Measurements from ENCODE around the gene IPO4.

Gene IPO4

DNA sequence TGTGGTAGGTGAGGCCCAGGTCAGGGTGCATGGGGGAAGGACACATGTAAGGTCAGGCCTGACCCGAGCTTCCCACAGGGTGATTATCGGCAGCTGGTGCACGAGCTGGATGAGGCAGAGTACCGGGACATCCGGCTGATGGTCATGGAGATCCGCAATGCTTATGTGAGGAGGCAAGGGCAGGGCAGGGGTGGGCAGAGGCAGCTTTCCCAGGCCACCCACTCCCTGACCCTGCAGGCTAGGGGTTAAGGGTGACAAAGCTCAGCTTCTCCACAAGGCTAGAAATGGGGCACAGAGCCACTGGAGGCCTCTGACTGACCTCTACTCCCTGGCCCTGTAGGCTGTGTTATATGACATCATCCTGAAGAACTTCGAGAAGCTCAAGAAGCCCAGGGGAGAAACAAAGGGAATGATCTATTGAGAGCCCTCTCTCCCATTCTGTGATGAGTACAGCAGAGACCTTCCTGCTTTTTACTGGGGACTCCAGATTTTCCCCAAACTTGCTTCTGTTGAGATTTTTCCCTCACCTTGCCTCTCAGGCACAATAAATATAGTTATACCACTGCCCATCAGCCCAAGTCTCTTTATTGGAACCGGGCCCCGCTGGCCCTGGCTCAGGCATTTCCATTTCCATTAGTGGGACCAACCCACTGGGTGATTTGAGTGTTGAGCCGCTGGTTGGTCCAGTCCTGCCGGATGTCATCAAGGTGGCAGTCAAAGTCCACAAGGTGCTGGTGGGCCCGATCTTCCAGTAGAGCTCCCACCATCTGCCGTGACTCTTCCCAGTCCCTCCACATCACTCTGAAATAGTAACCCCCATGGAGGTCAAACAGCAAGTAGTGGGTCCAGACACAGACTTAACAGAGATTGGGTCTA lies 50.0 kb downstream of the IPO4 start:
- no peak for DNase-seq (ENCODE audit: low read depth)
- TF ChIP-seq, protein P1, sequence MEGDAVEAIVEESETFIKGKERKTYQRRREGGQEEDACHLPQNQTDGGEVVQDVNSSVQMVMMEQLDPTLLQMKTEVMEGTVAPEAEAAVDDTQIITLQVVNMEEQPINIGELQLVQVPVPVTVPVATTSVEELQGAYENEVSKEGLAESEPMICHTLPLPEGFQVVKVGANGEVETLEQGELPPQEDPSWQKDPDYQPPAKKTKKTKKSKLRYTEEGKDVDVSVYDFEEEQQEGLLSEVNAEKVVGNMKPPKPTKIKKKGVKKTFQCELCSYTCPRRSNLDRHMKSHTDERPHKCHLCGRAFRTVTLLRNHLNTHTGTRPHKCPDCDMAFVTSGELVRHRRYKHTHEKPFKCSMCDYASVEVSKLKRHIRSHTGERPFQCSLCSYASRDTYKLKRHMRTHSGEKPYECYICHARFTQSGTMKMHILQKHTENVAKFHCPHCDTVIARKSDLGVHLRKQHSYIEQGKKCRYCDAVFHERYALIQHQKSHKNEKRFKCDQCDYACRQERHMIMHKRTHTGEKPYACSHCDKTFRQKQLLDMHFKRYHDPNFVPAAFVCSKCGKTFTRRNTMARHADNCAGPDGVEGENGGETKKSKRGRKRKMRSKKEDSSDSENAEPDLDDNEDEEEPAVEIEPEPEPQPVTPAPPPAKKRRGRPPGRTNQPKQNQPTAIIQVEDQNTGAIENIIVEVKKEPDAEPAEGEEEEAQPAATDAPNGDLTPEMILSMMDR (IDR thresholded peaks at IDR 0.05; ENCODE audit: insufficient read depth, low read depth, low read length, missing control alignments), result no peak
- no peak overlapping the region for H3K4me3 ChIP-seq (ENCODE audit: low read depth, low read length)

DNA sequence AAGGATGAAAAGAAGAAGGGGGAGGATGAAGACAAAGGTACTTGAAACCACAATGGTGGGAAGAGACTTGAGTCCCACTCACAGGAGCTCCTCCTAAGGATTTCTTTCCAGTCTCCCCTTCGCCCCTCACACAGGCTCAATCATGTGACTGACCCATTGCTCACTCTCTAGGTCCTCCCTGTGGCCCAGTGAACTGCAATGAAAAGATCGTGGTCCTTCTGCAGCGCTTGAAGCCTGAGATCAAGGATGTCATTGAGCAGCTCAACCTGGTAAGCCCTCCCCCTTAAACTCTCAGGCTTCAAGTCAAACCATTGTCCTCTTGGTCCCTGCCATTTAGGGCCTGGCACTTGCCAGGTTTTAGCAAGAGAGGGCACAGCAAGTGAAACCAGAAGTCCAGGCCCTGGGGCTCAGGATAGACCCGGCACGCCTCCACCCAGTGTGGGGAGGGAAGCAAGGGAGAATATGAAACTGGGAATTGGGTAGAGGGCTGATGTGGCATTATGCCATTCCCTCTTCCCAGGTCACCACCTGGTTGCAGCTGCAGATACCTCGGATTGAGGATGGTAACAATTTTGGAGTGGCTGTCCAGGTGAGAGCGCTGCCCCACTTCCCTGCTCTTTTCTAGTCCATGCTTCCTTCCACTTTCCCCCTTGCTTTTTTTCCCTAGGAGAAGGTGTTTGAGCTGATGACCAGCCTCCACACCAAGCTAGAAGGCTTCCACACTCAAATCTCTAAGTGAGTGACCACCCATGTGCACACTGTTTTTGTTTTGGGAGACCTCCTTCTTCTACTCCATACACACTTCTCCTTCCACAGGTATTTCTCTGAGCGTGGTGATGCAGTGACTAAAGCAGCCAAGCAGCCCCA lies 50.9 kb downstream of the IPO4 start:
- no peak for DNase-seq (ENCODE audit: low read depth)
- TF ChIP-seq, protein P1 (IDR thresholded peaks at IDR 0.05; ENCODE audit: insufficient read depth, low read depth, low read length, missing control alignments), result no peak
- H3K4me3 ChIP-seq (ENCODE audit: low read depth, low read length), result peak overlapping the region; percentile 71

DNA sequence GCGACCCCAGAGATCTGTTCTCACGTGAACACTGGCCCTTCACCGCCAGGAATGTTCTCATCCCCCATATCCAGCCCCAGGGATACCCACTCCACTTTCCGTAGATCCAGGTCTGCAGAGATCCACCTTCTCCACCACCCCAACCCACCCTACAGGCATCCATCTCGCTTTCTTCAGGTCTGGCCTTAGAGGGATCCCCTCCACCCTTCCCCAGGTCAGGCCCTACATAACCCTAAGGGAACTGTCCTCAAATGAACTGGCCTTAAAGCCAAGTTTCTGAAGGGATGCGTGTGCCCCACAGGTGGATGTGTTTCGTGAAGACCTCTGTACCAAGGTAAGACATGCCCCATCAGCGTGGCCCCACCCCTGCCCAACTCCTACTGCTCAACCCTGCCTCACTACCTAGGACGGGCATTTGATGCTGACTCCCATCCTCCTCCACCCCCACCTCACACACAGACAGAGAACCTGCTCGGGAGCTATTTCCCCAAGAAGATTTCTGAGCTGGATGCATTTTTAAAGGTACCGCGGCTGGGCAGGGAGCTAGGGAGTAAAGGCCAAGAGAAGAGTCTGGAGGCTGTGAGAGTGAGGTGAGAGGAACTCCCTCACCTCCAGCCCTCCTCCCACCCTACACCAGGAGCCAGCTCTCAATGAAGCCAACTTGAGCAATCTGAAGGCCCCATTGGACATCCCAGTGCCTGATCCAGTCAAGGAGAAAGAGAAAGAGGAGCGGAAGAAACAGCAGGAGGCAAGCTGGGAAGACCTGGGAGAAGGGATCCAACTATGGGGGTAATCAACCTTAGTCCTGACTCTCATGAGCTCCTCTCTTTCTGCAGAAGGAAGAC lies 51.7 kb downstream of the IPO4 start:
- H3K4me3 ChIP-seq (ENCODE audit: low read depth, low read length), result peak overlapping the region; percentile 71
- peak; percentile 31 for DNase-seq (ENCODE audit: low read depth)
- TF ChIP-seq, protein P1 (IDR thresholded peaks at IDR 0.05; ENCODE audit: insufficient read depth, low read depth, low read length, missing control alignments), result no peak

DNA sequence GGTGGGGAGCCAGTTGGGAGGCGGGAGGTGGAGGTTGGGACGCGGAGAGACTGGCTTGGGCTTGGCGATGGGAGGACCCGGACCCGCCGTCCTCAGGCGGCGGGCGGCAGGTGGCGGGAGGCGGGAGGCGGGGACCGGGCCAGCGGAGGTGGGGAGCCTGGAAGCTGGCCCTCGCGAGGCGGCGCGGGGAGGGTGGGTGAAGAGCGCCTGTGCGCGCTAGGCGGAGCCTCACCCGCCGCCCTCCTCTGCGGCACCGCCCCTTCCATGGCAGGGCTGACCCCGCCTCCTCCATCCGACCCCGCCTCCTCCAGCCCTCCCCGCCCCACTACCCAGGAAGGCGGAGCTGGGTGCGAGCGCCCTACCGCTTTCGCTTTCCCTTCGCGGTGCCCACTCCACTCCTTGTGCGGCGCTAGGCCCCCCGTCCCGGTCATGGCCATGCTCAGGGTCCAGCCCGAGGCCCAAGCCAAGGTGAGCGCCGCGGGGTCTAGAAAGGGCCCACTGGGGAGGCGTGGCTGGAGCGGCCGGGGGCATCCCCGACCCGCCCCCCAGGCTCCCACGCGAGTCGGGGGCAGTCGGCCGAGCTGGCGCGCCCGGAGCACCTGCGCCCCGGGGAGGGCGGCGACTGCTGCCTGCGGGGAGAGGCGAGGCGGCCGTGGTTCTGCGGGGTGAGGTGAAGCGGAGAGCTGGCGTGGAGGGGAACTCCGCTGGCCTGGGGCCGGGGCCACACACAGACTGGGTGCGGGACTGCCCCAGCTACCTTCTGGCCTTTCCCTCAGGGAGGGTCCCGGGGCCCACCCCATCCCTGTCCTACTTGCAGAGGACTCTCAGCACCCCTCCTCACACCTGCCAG lies 52.6 kb downstream of the IPO4 start, which contains the start of gene PSME1:
PSME1 (plus strand) TSS at position 361 of the 850 bp plus-strand sequence; CDS start at position 430, 69 bp downstream.
- DNase-seq (ENCODE audit: low read depth), result peak; percentile 96
- TF ChIP-seq, protein P1 (IDR thresholded peaks at IDR 0.05; ENCODE audit: insufficient read depth, low read depth, low read length, missing control alignments), result peak; percentile 3
- peak within 1 kb of the TSS; percentile 71 for H3K4me3 ChIP-seq (ENCODE audit: low read depth, low read length)

DNA sequence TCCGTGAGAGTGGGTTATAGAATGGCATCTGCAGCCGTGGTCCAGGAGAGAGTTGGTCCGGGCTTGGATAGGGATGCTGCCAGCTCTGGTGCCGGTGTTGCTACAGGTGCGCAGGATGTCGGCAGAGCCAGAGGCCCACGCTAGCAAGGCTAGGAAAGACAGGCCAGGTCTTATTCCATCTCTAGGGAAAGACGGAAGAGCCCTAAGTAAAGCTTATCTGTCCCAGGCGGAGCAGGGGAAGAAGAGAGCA lies 53.1 kb downstream of the IPO4 start:
- DNase-seq (ENCODE audit: low read depth), result peak; percentile 26
- TF ChIP-seq, protein P1 (IDR thresholded peaks at IDR 0.05; ENCODE audit: insufficient read depth, low read depth, low read length, missing control alignments), result no peak
- peak overlapping the region; percentile 71 for H3K4me3 ChIP-seq (ENCODE audit: low read depth, low read length)

DNA sequence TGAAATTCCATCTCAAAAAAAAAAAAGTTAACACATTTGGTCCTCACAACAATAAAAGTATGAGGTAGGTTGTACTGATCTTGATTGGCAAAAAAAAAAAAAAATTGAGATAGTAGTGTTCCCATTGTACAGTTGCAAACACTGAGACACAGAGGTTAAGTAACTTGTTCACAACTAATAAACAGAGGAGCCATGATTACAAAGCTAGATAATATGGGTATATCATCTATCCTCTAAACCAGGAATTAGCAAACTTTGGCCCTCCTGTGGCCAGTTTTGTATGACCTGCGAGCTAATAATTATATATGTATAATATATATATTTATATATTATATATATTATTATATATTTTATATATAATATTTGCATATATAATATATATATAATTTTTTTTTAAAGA lies 54.9 kb downstream of the IPO4 start:
- TF ChIP-seq, protein P1 (IDR thresholded peaks at IDR 0.05; ENCODE audit: insufficient read depth, low read depth, low read length, missing control alignments), result no peak
- no peak overlapping the region for H3K4me3 ChIP-seq (ENCODE audit: low read depth, low read length)
- no peak for DNase-seq (ENCODE audit: low read depth)

All from GM12865 (cell line).